ENCODE data around the gene PCNT. TPM values are rescaled to one million over a fixed set of nuclear protein-coding genes. Genes with fewer than 3 reads are reported as not detected.
"Not testable (repeated sequence)": the region's sequence is repeated elsewhere in the genome, so short reads cannot be mapped to it uniquely, and the experiment has no call there.

PCNT gene
- total RNA-seq, 1 donor from 2014 or later: 36.0 TPM

- TF ChIP-seq CTCF (IDR thresholded peaks at IDR 0.05; ENCODE audit: unreplicated experiment): no peak
Observed at GRCh38 chr21:46431448-46431847, 107.5 kb downstream of the PCNT start.

GRCh38 chr21:46431884-46432488, 108.0 kb downstream of the PCNT start:
- Mint-ChIP-seq H3K9me3 (ENCODE audit: unreplicated experiment) (no peaks in the 10 kb centered on the region), H3K27me3 (ENCODE audit: unreplicated experiment) (peaks cover 6% of the 10 kb centered on the region), H3K27ac (ENCODE audit: unreplicated experiment) (no peak overlapping the region), H3K36me3 (ENCODE audit: low read depth, unreplicated experiment) (peaks cover 22% of the 10 kb centered on the region), H3K4me3 (ENCODE audit: unreplicated experiment) (no peak overlapping the region), H3K4me1 (ENCODE audit: unreplicated experiment) (no peaks in the 10 kb centered on the region)
- no peak for DNase-seq (ENCODE audit: low spot score)
- TF ChIP-seq CTCF (IDR thresholded peaks at IDR 0.05; ENCODE audit: unreplicated experiment): no peak

More at GRCh38 chr21:46431448-46431847, 107.5 kb downstream of the PCNT start:
- DNase-seq (ENCODE audit: low spot score): no peak
- Mint-ChIP-seq H3K4me1 (ENCODE audit: unreplicated experiment) (no peaks in the 10 kb centered on the region), H3K36me3 (ENCODE audit: low read depth, unreplicated experiment) (peaks cover 22% of the 10 kb centered on the region), H3K4me3 (ENCODE audit: unreplicated experiment) (no peak overlapping the region), H3K9me3 (ENCODE audit: unreplicated experiment) (no peaks in the 10 kb centered on the region), H3K27me3 (ENCODE audit: unreplicated experiment) (peaks cover 6% of the 10 kb centered on the region), H3K27ac (ENCODE audit: unreplicated experiment) (no peak overlapping the region)

GRCh38 chr21:46433116-46433515, 109.2 kb downstream of the PCNT start:
- not testable (repeated sequence) for DNase-seq (ENCODE audit: low spot score); H3K27ac Mint-ChIP-seq (ENCODE audit: unreplicated experiment); H3K9me3 Mint-ChIP-seq (ENCODE audit: unreplicated experiment); H3K27me3 Mint-ChIP-seq (ENCODE audit: unreplicated experiment); H3K4me3 Mint-ChIP-seq (ENCODE audit: unreplicated experiment); H3K4me1 Mint-ChIP-seq (ENCODE audit: unreplicated experiment)
- H3K36me3 Mint-ChIP-seq (ENCODE audit: low read depth, unreplicated experiment): peaks cover 26% of the 10 kb centered on the region

GRCh38 chr21:46434322-46434958, 110.5 kb downstream of the PCNT start:
- Mint-ChIP-seq H3K4me1 (ENCODE audit: unreplicated experiment) (no peaks in the 10 kb centered on the region), H3K27ac (ENCODE audit: unreplicated experiment) (peak overlapping the region; percentile 24), H3K27me3 (ENCODE audit: unreplicated experiment) (peaks cover 4% of the 10 kb centered on the region), H3K9me3 (ENCODE audit: unreplicated experiment) (no peaks in the 10 kb centered on the region), H3K4me3 (ENCODE audit: unreplicated experiment) (no peak overlapping the region), H3K36me3 (ENCODE audit: low read depth, unreplicated experiment) (peaks cover 35% of the 10 kb centered on the region)
- TF ChIP-seq CTCF (IDR thresholded peaks at IDR 0.05; ENCODE audit: unreplicated experiment): no peak
- no peak for DNase-seq (ENCODE audit: low spot score)

GRCh38 chr21:46435786-46436227, 111.9 kb downstream of the PCNT start:
- no peak overlapping the region for H3K4me3 Mint-ChIP-seq (ENCODE audit: unreplicated experiment)
- no peak for DNase-seq (ENCODE audit: low spot score)
- no peaks in the 10 kb centered on the region for H3K4me1 Mint-ChIP-seq (ENCODE audit: unreplicated experiment)
- H3K27me3 Mint-ChIP-seq (ENCODE audit: unreplicated experiment): peaks cover 3% of the 10 kb centered on the region
- peaks cover 44% of the 10 kb centered on the region for H3K36me3 Mint-ChIP-seq (ENCODE audit: low read depth, unreplicated experiment)
- no peaks in the 10 kb centered on the region for H3K9me3 Mint-ChIP-seq (ENCODE audit: unreplicated experiment)
- no peak overlapping the region for H3K27ac Mint-ChIP-seq (ENCODE audit: unreplicated experiment)
- no peak for TF ChIP-seq CTCF (IDR thresholded peaks at IDR 0.05; ENCODE audit: unreplicated experiment)
